ENCODE measurements around the gene PLB1.

PLB1 gene

DNA sequence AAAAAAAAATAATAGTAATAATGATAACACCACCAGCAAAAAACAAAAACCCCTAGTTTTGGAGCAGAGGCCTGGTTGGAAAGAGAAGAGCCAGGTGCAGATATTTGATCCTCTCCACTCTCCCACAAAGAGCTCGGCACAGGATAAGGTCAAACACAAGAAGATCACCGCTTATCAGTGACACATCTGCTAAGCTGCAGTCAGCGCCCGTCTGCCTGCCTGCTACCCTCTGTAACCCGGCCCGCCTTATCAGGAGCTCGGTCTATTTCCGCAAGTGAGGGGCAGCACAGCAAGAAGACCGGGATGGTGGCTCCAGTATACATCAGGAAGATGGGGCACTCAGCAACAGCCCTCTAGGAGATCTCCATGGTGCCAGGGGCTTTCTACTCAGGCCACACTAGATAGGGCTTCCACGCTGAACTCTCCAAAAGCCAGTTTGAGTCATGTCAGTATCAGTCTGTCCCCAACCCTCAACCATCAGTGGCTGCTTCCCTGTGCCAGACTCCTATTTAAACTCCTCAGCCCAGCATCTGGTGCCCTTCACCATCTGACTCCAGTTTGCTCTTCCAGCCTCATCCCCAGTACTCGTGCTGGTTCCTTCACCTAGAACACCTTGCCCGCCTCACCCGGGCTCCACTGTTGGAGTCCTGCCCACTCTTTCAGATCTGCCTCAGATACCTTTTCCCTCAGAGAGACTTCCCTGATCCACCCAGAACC lies 188.4 kb downstream of the PLB1 start:
- in situ Hi-C loops (cut with MboI; ENCODE audit: low sequenced_read_pairs) = no loop called here

DNA sequence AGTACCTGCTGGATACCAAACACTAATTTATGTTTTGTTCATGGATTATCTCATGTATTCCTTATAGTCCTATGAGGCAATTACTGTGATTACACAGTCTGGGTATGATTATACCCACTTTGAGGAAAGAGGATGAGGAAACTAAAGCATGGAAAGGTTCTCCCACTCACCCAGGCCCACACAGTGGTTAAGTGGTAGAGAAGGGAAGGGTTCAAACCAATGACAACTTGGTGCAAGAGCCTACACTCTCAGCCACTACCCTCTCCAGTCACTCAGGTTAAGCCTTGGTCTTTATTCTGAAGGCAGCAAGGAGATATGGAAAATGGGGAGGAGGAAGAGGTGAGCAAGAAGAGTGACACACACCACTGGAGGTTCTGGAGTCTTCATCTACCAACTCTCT lies 191.3 kb downstream of the PLB1 start:
- in situ Hi-C loops (cut with MboI; ENCODE audit: low sequenced_read_pairs) = no loop called here

DNA sequence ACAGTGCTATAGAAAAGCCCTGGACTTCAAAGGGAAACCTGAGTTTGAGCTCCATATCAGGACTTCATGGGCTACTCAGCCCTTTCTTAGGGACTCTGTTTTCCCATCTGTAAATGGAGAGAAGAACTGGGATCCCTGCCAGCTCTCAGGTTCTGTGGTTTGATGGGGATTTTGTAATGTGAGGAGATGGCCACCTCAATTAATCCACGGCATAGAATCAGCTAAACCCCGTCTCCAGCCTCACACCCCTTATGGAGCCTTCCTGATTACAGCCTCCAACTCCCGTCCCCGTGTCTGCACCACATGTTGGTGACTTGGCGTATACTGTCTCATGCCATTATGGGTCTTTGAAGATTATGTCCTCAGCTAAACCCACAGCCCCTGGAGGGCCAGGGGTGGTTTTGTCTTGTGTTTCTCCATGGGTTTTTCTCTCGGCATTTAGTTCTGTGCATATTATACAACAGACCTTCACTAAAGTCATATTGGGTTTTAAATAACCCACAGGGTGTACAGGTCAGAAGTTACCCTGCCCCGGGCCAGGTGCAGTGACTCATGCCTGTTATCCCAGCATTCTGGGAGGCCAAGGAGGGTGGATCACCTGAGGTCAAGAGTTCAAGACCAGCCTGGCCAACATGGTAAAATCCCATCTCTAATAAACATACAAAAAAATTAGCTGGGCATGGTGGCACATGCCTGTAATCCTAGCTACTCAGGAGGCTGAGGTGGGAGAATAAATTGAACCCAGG lies 192.0 kb downstream of the PLB1 start:
- in situ Hi-C loops (cut with MboI; ENCODE audit: low sequenced_read_pairs) = no loop called here

DNA sequence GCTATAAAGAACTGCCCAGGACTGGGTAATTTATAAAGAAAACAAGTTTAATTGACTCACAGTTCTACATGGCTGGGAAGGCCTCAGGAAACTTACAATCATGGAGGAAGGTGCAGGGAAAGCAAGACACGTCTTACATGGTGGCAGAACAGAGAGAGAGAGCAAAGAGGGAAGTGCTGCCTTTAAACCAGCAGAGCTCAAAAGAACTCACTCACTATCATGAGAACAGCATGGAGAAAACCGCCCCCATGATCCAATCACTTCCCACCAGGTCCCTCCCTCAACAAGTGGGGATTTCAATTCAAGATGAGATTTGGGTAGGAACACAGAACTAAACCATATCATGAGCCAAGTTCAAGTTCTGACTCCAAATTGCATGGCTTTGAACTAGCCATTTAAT lies 193.0 kb downstream of the PLB1 start:
- in situ Hi-C loops (cut with MboI; ENCODE audit: low sequenced_read_pairs) = no loop called here

DNA sequence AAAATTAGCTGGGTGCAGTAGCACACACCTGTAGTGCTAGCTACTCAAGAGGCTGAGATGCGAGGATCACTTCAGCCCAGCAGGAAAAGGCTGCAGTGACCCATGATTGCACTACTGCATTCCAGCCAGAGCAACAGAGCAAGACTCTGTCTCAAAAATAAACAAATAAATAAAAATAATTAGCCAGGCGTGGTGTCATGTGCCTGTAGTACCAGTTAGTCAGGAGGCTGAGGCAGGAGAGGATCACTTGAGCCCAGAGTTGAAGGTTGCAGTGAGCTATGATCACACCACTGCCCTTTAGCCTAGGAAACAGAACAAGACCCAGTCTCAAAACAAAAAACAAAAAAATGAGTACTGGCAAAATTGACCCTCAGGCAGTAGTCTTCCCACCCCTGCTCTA lies 193.9 kb downstream of the PLB1 start:
- in situ Hi-C loops (cut with MboI; ENCODE audit: low sequenced_read_pairs) = no loop called here

DNA sequence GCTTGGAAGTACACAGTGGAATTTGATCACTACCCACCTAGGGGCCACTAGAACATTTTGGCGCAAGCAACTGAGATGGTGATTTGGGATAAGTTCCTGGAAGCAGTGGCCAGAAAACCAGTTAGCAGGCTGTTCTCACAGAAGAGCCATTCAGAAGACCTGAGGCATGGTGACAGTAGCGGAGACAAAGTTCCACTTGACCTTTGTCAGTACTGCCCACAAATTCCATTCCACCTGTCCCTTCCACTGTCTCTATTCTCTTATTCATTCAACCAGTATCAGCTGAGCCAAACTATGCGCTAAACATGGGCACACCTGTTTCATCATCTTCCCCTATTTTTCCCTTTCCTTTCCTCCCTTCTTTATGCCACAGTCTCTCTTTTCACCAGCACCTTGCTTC lies 196.6 kb downstream of the PLB1 start:
- in situ Hi-C loops (cut with MboI; ENCODE audit: low sequenced_read_pairs) = no loop called here

DNA sequence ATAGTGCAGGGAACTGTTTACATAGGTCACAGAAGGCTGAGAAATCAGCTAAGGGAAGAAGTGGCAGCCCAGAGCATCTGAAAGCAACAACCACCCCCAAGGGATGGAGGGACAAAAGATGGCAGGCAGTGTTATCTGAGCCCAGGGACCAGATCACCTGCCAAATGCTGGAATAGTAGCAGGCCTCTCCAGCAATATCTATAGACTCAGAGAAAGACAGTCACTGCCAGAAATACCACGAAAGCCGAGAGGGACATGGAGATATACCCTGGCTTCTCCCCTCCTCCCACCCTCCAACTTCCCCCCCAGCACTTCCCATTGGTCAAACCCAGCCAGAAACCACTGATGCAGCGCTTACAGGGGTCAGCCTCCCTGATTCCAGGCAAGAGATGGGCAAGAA lies 197.4 kb downstream of the PLB1 start:
- in situ Hi-C loops (cut with MboI; ENCODE audit: low sequenced_read_pairs) = no loop called here
